ENCODE results near the gene TMEM244.
"Not testable (repeated sequence)": the region's sequence is repeated elsewhere in the genome, so short reads cannot be mapped to it uniquely, and the experiment has no call there.

TMEM244 gene

DNA sequence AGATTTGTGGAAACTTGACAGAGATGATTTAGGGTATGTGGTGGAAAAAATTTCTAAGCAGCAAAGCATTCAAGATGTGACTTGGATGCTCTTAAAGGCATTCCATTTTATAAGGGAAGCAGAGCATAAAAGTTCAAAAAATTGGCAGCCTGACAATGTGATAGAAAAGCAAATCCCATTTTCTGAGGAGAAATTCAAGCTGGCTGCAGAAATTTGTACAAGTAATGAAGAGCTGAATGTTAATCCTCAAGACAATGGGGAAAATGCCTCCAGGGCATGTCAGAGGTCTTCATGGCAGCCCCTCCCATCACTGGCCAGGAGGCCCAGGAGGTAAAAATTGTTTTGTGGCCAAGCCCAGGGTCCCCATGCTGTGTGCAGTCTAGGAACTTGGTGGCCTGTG is 58.2 kb downstream of the TMEM244 start:
- not testable (repeated sequence) for DNase-seq

DNA sequence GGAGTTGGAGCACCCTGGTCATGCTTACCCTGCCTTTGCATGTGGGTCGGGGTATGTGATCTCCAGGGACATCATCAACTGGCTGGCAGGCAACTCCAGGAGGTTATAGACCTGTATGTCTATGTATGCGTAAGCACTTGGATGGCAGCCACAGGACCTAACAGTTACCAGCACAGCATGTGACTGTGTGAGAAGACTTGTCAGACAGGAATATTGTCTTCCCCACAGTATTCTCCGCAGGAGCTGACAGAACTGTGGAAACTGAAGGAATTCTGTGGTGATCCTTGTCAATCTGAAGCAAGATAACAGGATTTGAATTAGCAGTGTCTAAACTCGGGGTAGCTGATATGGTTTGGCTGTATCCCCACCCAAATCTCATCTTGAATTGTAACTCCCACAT is 59.2 kb downstream of the TMEM244 start:
- no peak for DNase-seq

DNA sequence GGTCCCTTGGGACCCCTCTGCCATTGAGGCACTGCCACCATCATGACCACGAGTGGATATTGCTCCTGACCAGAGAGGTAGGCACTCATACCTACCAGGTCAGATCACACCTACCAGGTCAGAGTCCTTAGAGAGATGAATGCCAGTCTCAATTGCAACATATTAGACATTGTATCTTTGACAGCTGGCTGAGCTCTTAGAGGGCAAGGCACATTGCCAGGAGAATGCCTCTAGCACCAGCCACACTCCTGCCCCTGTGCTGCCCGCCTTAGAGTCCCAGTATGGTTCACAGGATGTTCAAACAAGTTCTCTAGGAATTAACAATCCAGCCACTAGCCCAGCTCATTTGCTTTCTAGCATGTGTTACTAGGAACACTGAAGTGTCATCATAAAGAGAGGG is 65.9 kb downstream of the TMEM244 start:
- DNase-seq = no peak

DNA sequence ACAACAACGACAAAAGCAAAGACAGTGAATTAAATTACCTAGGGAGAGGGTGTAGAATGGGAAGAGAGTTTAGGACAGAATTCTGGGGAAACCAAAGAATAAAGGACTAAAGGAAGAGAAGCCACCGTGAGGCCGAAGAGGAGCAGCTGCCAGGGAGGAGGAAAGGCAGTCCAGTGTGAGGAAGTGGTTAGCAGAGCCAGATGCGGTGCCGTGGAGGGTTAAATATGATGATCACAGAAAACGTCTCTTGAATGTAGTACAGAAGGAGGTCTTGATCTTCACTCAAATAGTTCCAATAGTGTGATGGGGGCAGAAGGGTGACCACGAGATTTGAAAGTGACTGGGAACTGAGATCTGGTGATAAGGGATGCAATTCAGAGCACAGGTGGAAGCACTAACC is 67.7 kb downstream of the TMEM244 start:
- no peak for DNase-seq

DNA sequence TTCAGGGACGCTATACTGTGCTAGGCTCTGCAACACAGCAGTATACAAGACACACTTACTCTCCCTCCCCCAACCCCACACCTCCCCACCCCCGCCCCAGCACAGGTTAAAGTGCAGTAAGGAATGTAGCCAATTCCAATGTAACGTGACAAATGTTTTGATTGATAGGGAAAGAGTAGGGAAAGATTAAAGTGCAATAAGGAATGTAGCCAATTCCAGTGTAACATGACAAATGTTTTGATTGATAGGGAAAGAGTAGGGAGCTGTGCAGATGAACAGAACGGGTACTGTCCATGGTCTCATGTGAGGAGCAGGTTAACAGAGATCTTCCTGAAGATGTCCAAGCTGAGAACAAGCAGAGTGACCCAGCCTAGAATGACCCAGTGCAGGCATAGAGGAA is 69.1 kb downstream of the TMEM244 start:
- no peak for DNase-seq

DNA sequence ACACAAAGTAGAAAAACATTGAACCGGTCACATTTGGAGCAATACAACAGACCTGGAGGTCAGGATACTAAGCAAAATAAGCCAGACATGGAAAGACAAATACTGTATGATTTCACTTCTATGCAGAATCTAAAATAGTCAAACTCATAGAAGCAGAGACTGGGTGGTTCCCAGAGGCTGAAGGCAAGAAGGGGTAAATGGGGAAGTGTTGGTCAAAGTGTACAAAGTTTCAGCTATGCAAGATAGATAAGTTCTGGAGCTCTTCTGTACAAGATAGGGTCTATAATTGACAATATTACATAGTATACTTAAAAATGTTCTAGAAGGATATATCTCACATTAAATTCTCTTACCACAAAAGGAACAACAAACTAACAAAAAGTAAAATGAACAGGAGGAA is 70.3 kb downstream of the TMEM244 start:
- no peak for DNase-seq

DNA sequence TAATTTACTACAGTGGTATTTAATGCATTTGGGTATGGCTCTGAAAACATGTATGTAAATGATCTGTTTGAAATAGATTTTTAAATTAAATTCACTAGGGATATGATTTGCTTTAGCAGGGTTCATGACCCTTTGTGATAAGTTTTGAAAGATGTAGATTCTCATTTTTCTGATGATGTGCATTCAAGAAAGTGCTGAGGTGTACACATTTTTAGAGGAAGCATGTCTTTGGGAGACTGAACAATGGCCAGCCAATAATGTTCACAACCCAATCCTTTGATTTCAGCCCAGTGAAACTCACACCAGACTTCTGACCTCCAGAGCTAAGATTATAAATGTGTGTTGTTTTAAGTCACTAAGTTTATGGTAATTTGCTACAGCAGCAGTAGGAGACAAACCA is 71.1 kb downstream of the TMEM244 start:
- no peak for DNase-seq

DNA sequence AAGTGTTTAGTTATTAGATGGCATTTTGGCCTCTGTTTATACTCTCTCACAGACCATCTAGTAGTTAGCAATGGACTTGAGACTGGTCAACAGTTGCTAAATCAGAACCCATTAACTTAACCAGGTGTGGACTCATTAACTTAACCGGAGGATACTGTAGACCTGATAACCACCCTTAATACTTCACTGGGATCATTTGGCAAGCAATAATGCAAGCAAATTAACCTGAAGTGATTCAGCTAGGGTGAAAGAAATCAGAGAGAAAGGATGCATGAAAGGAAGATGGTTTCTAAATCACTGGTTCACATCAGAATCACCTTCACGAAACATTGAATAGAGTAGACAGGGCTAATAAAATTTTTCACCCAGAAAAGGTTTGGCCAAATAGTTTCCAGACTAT is 73.3 kb downstream of the TMEM244 start:
- DNase-seq = no peak

DNA sequence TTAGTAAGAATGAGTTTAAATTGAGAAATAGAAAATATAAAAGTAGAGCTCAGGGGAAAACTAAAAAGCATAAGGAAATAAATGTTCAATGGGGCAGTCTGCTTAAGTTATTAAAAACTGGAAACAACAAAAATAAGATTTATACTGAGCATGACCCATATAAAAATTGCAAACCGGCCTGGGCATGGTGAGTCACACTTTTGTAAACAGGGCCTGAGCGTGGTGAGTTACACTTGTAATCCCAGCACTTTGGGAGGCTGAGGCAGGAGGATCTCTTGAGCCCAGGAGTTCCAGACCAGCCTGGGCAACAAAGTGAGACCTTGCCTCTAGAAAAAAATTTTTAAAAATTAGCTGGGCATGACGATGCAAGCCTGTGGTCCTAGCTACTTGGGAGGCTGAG is 74.6 kb downstream of the TMEM244 start:
- no peak for DNase-seq

DNA sequence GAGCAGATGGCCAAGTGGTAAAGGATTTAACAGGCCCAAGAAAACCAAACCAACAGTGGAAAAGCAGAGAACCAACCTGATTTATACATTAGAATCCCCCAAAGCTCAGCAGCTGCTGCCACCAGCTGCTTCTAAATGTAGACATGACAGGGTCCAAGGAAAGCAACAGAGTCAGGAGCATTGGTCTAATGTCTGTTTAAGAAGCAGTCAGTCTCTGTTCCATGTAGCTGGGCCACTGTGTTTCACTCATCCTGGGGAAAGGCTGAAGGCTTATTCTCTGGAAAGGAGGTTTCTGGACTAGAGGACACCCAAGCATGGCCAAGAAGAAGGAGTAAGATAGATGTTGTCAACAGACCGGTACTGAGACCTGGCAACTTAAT is 75.4 kb downstream of the TMEM244 start:
- no peak for DNase-seq

DNA sequence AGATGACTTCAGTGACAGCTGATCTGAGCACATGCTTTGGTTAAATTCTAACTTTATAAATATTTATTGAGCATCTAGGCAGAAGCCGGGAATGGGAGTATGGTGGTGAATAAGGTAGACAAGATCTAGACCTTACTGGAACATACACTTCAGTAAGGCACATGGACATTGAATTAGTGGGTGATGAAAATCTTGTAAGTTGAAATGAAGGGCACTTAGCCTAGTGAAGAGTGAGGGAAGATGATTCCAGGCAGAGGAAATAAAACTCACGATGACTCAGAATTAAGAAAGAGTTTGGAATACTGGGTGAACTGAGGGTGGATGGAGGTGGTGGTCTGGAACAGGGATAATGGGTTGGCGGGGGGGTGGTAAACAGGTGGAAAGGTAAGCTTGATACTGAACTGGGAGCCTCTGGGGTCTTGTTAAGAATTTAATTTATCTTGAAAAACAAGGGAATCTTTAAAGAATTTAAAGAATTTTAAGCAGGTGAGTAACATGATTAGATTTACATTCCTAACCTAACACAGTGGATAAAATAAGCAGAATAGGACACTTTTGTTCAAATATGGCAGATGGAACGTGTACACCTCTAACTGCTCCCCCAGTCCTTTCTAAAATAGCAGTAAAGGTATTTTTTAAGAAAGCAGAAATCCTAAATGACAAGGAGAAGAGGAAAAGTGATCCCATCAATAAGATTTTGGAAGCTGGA is 75.9 kb downstream of the TMEM244 start:
- DNase-seq = no peak
